Middle frontal gyrus (tissue), 1 donor: Measurements from ENCODE around the gene PTPN6.

ENCODE experiments used
- DNase-seq: peaks from one replicate; pipeline ENCODE4 v3.0.0-alpha.2; 2015; ENCODE audit warnings: low spot score; ENCODE audit errors: extremely low spot score

Gene PTPN6

DNA sequence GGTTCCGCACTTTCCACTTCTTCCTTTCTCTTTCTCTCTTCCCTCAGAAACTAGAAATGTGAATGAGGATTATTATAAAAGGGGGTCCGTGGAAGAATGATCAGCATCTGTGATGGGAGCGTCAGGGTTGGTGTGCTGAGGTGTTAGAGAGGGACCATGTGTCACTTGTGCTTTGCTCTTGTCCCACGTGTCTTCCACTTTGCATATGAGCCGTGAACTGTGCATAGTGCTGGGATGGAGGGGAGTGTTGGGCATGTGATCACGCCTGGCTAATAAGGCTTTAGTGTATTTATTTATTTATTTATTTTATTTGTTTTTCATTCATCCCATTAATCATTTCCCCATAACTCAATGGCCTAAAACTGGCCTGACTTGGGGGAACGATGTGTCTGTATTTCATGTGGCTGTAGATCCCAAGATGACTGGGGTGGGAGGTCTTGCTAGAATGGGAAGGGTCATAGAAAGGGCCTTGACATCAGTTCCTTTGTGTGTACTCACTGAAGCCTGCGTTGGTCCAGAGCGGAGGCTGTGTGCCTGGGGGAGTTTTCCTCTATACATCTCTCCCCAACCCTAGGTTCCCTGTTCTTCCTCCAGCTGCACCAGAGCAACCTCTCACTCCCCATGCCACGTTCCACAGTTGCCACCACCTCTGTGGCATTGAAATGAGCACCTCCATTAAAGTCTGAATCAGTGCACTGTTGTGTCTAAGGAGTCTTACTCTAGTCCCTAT is 28.0 kb upstream of the PTPN6 start:
- no peak for DNase-seq

DNA sequence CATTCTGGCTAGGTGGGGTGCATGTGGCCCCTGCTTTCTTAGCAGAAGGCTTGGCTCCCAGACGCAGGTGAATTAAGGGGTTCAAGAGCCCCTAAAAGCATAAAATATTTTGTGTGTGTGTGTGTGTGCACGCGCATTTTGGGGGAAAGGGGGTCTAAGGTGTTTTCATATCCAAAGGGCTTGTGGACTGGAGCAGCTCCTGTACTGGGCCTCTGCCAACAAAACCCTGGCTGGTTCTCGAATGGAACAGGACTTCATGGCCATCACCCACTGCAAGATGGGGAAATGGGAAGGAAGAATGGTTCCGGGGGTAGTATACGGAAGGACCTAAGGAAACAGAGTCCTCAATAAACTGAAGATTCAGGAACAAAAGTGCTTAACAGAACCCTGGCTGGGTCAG is 27.3 kb upstream of the PTPN6 start:
- no peak for DNase-seq

DNA sequence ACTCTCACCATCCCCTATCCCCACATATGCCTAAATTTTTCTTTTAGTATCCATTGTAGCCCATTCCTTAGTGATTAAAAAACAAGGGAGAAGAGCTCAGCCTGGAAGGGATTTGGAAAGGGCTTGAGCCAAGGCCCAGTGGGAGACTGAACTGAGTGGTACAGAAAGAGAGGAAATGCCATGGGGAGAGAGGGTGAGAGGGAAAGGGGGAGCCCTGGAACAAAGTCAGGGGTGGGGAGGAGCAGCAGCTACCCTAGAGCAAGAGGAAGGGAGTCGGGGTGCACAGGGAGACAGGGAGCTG is 26.0 kb upstream of the PTPN6 start:
- no peak for DNase-seq

DNA sequence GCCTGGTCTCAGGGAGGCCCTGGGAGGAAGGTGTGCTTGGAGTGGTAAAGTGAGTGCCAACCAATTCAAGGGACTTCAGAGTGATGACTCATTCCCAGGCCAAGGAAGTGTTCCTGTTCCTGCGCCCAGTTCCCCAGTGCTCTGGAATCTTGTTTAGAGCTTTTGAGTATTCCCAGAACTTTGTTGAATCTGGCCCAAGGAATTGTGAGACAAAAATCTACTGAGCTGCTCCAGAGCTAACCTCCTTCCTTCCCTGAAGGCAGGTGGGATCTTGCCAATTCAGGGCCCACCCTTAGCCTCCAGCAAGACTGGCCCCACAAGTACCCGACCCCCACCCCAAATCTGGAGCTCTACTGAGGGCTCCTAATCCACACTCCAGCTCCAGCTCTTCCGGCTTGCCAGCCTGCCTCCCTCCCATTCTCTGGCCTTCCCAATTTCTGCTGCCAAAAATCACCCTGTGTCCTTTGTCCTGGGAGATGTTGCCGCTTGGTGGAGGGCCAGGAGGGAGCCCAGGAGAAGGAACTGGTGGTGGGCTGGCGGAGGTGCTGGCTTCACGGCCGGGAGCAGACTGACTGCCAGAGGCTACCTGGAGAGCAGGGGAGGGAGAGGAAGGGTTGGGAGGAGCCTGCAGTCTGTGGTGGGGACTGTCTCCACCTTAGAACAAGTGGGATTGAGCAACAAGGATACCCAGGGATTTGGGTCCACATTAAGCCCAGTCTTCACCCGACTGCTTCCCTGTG is 25.4 kb upstream of the PTPN6 start:
- no peak for DNase-seq

DNA sequence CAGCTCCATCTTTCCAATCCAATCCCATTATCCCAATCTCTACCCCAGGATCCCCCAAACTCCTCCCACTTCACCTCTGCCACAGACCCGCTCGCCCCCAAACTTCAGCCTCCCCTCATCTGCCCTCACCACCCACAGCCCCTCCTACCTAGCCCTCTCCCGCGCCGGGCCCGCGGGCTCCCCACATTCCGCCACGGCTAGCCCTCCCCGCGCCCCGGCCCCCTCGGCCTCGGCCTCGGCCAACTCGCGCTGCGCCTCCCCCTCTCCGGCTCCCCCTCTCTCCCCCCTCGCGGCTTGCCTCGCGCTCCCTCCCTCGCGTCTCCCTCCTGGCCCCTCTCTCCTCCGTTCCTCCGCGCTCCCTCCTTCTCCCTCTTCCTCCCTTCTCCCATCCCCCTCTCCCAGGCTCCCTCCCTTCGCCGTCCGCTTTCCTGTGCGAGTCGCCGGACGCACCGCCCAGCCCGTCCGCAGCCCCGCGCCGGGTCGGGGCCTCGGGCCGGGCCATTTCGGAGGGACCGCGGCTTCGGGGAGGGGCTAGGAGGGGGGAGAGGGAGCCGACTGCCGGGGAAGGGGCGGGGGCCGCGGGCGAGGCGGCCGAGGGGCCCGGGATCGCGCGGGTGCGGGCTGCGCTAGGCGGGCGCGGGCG is 23.7 kb upstream of the PTPN6 start, which contains the start of gene ATN1:
Gene ATN1 (plus strand): TSS at position 581 of the 643 bp plus-strand sequence. CDS start 6,043 bp downstream, outside the sequence.
- DNase-seq, result peak; percentile 53

DNA sequence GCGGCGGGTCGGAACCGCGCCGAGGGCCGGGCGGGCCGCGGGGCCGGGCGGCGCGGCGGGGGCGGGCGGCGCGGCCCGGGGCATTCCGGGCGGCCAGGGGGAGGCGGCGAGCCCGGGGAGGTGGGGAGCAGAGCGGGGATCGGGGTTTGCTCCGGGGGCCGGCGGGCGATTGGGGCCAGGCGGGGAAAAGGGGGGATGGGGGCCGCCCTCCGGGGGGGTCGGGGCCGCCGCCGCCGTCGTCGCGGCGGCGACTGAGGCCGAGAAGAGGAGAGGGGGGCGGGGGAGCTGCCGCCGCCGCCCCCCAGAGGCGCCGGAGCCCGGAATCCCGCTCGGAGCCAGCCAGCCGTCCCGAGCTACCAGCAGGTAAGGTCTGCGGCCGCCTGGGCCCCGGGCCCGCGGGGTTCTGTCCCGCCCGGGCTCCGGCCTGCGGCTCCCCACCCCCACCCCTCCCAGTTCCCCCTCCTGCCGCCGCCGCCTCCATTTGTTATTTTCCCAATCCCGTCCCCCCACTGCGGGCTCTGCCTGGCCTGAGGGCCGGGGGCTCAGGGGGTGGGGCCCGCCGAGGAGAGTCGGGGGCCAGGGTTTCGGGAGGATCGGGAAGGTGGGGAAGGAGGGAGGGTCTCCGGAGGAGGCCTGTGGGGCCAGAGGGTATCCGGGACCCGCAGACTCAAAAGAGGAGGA is 23.0 kb upstream of the PTPN6 start:
- no peak for DNase-seq

DNA sequence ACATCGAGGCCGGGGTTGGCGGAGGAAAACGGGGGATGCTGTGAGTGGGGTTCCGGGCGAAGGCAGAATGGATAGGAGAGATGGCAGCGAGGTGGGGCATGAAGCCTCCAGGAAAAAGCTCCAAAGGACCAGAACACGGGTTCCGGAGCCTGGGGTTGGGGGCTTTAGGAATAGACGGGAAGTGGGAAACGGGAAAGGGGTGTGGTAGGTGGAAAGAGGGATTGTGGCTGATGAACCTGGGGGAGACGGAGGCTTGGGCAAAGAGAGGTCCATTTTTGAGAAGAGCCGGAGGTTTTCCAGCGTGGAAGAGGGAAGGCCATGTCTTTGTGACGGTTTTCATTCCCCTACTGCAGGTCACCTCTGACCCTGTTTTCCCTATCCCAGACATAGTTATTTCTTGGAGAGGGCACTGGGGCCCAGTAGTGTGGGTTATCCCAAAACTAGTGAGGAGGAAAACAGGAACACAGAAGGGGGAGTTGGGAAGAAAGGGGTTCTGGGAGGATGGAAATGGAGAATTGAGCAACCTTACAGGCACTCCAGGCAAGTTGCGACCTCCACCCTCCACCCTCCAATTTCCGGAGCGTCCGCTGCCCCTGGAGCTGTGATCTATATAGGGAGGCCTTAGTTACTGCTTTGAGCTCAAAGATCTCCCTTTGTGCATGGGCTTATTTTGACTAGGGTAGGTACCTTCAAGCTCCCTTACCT is 22.3 kb upstream of the PTPN6 start:
- DNase-seq, result no peak

DNA sequence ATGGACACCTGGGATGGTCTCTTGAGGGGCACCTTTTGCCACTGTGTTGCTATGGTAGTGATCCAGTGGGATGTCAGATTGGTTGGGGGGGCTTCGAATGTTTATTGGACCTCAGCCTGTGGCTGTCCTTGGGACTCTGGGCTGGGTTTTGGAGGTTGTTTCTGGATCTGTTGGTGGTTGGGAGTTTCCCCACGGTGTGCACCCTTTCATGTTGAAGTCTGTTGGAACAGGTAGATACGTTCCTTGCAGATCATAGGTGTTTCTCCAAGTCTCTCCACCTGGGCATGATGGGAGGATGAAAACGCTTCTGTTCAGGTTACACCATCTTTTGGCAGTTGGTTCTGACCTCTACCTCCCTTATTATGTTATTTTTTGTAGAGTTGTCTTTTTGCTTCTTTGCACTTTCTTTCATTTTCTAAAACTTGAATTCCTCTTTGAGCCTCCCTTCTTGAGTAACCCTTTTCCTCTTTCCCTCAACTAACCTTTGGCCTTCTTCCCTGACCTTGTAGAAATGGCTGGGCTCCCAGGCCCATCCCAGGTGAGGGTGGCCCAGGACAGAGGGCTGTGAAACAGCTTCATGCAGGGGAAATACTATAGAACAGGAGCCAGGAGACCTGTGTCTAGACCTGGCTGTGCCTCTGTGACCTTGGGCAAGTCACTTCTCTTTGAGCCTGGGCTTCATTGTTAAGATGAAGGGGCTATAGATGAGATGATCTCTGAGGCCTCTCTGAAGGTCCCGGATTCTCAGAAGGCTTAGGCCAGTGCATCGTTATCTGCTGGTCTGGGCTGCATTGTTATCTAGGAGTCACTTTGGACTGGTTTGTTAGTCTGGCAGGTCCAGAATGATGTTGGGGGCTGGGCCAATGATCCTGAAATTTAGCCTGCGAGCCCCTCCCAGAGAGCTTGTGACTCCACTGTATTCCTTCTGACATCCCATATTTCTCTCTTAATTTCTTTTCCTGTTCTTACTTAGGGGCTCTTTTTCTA is 21.4 kb upstream of the PTPN6 start:
- no peak for DNase-seq

DNA sequence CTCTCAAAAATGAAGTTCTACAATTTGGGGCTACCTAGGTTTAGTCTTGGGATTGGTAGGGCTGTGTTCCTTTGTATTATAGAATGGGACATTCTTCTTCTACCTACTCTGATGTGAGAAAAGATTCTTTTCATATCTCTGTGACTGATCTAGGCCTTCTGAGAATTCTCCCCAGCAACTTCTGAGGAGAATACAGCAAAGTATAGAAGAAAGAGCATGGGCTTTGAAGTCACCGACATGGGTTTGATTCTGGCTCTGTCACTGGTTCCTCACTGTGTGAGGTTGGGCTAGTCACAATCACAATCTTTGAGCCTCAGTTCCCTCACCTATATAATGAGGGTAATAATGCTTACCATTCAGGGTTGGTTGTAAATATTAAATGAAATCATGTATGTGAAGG is 18.4 kb upstream of the PTPN6 start:
- DNase-seq, result no peak

DNA sequence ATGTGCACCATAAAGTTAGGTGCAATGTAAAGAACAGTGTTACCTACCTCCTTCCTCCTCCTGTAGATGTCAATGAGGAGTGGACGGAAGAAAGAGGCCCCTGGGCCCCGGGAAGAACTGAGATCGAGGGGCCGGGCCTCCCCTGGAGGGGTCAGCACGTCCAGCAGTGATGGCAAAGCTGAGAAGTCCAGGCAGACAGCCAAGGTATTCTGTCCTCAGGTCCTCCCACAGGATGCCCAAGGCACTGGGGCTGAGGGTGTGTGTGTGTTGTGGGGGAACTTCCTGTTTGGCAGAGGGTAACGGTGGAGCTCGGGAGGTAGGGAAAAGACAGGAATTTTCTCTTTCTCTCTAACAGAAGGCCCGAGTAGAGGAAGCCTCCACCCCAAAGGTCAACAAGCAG is 17.0 kb upstream of the PTPN6 start:
- DNase-seq, result no peak

DNA sequence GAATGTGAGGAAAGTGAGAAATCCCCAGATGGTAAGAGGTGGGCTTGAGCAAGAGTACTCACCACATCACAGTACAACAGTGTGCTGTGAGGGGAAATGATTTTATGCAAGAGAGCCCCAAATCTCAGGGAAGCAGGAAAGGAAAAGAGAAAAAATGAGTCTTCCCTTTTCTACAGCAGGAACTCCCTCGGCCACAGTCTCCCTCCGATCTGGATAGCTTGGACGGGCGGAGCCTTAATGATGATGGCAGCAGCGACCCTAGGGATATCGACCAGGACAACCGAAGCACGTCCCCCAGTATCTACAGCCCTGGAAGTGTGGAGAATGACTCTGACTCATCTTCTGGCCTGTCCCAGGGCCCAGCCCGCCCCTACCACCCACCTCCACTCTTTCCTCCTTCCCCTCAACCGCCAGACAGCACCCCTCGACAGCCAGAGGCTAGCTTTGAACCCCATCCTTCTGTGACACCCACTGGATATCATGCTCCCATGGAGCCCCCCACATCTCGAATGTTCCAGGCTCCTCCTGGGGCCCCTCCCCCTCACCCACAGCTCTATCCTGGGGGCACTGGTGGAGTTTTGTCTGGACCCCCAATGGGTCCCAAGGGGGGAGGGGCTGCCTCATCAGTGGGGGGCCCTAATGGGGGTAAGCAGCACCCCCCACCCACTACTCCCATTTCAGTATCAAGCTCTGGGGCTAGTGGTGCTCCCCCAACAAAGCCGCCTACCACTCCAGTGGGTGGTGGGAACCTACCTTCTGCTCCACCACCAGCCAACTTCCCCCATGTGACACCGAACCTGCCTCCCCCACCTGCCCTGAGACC is 15.6 kb upstream of the PTPN6 start:
- DNase-seq, result no peak

DNA sequence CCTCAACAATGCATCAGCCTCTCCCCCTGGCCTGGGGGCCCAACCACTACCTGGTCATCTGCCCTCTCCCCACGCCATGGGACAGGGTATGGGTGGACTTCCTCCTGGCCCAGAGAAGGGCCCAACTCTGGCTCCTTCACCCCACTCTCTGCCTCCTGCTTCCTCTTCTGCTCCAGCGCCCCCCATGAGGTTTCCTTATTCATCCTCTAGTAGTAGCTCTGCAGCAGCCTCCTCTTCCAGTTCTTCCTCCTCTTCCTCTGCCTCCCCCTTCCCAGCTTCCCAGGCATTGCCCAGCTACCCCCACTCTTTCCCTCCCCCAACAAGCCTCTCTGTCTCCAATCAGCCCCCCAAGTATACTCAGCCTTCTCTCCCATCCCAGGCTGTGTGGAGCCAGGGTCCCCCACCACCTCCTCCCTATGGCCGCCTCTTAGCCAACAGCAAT is 14.9 kb upstream of the PTPN6 start:
- DNase-seq, result no peak

DNA sequence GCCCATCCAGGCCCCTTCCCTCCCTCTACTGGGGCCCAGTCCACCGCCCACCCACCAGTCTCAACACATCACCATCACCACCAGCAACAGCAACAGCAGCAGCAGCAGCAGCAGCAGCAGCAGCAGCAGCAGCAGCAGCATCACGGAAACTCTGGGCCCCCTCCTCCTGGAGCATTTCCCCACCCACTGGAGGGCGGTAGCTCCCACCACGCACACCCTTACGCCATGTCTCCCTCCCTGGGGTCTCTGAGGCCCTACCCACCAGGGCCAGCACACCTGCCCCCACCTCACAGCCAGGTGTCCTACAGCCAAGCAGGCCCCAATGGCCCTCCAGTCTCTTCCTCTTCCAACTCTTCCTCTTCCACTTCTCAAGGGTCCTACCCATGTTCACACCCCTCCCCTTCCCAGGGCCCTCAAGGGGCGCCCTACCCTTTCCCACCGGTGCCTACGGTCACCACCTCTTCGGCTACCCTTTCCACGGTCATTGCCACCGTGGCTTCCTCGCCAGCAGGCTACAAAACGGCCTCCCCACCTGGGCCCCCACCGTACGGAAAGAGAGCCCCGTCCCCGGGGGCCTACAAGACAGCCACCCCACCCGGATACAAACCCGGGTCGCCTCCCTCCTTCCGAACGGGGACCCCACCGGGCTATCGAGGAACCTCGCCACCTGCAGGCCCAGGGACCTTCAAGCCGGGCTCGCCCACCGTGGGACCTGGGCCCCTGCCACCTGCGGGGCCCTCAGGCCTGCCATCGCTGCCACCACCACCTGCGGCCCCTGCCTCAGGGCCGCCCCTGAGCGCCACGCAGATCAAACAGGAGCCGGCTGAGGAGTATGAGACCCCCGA is 14.3 kb upstream of the PTPN6 start:
- DNase-seq, result no peak

DNA sequence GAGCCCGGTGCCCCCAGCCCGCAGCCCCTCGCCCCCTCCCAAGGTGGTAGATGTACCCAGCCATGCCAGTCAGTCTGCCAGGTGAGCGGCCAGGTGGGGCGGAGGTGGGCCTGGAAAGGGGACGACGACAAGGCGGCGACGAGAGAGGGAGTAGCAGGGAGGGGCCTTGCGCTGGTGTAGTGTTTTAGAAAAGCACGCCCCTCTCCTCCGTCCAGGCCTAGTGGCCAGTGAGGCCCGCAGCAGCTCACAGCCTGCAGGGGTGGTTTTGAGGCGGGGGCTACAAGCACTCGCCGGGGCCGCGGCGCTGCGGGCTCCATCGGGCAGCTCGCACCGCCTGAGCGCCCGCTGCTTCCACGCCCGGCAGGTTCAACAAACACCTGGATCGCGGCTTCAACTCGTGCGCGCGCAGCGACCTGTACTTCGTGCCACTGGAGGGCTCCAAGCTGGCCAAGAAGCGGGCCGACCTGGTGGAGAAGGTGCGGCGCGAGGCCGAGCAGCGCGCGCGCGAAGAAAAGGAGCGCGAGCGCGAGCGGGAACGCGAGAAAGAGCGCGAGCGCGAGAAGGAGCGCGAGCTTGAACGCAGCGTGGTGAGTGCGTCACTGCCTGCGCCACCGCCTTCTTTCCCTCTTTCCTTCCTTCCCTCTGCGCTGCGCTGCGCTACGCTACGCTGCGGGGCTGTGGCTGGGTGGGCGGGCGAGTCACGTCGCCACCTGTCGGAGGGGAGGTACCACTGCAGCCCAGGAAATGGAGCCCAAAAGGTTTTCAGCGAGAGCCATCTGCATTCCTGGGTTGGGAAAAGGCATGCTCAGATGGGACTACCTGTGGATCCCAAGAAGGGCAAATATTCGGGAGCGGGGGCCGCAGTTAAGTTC is 13.4 kb upstream of the PTPN6 start:
- DNase-seq, result peak; percentile 90

DNA sequence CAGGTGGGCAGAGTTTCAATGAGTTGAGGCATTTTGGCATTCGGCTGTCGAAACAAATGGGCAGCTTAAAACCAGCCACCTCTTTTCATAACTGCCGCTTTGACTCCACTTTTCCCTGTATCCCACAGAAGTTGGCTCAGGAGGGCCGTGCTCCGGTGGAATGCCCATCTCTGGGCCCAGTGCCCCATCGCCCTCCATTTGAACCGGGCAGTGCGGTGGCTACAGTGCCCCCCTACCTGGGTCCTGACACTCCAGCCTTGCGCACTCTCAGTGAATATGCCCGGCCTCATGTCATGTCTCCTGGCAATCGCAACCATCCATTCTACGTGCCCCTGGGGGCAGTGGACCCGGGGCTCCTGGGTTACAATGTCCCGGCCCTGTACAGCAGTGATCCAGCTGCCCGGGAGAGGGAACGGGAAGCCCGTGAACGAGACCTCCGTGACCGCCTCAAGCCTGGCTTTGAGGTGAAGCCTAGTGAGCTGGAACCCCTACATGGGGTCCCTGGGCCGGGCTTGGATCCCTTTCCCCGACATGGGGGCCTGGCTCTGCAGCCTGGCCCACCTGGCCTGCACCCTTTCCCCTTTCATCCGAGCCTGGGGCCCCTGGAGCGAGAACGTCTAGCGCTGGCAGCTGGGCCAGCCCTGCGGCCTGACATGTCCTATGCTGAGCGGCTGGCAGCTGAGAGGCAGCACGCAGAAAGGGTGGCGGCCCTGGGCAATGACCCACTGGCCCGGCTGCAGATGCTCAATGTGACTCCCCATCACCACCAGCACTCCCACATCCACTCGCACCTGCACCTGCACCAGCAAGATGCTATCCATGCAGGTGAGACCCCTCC is 12.6 kb upstream of the PTPN6 start:
- DNase-seq, result no peak

DNA sequence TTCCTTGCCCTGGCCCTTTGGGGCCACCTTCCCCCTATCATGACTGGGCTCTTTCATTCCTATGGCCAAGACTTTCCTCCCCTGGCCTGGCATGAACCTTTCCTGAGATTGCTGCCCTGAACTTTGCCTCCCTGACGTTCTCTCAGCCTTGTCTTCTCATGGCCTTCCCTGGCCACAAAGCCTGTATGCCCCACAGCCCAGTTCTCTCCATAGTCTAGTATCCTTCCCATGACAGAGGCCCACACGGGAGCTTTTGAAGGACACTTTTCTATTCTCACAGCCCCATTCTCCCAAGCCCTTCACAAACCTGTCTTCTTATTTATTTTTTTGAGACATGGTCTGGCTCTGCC is 12.0 kb upstream of the PTPN6 start:
- DNase-seq, result no peak

DNA sequence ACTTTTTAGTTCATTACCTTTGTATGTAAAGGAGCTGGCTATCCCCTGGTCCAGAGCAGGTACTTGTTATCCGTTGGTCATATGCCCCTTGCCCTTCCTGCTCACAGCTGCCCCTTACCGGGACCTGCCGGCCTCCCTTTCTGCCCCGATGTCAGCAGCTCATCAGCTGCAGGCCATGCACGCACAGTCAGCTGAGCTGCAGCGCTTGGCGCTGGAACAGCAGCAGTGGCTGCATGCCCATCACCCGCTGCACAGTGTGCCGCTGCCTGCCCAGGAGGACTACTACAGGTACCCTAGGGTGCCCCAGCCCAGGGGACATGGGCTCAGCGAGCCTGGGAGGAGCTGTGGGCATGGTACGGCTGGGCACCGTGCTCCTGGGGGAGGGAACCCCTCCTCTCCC is 9.9 kb upstream of the PTPN6 start:
- DNase-seq, result no peak
